GM15510 (cell line): ENCODE results near the gene EFL1.

Source experiments
- POLR2A ChIP-seq: IDR thresholded peaks from 3 replicates; pipeline ENCODE4 v1.6.1; 2011; ENCODE audit warnings: borderline replicate concordance; ENCODE audit not compliant: insufficient read length; ENCODE audit errors: extremely low read depth

The EFL1 gene

DNA sequence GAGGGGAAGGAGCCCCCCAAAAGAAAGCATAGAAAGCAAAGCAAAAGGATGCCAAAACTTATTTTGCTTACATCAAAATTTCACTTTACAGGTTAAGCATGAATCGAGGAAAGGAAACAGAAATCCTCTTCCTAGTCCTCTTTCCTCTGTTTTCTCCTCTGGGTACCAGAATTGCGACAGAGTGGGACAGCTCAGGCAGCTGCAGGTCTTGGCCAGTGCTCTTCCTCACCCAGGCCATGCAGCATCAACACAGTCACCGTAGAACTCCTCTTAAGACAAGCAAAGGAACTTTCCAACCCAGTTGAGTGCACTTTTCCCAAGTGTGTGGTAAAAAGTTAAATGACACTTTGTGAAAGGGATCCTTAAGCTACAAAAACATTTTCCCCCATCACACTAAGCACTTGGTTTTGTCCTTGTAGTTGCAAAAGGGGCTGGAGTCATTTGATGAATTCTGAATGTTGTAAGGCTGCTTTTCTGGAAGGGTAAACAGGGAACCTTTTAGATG is 170.8 kb downstream of the EFL1 start:
- no peak for TF ChIP-seq POLR2A

DNA sequence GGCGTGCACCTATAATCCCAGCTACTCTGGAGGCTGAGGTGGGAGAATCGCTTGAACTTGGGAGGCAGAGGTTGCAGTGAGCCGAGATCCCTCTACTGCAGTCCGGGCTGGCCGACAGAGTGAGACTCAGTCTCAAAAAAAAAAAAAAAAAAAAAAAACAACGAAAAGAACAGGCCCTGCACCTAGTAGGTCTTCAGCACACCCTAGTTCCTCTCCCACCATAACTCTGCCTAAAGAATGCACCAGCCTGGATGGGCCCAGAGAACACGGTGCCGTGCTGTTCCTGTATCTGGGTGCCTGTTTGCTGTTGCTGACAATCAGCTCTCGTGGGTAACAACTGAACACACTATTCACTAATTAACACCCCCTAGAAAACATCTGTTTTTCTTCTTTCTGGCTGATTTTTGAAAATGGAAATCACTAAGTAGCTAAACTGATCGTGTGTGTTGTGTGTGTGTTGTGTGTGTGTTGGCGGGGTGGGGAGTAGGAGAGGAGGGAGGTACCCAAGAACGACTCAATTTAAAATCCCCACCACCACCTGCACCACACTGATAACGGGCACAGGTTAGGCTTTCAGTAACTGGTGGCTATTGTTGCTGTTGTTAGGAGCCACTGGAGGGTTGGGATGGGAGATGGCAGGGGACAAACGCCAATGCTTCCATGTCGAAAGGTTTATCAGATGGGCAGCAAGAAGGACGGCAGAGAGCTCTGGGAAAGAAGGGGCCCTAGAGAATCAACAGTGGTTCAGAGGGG is 176.1 kb downstream of the EFL1 start:
- no peak for TF ChIP-seq POLR2A

DNA sequence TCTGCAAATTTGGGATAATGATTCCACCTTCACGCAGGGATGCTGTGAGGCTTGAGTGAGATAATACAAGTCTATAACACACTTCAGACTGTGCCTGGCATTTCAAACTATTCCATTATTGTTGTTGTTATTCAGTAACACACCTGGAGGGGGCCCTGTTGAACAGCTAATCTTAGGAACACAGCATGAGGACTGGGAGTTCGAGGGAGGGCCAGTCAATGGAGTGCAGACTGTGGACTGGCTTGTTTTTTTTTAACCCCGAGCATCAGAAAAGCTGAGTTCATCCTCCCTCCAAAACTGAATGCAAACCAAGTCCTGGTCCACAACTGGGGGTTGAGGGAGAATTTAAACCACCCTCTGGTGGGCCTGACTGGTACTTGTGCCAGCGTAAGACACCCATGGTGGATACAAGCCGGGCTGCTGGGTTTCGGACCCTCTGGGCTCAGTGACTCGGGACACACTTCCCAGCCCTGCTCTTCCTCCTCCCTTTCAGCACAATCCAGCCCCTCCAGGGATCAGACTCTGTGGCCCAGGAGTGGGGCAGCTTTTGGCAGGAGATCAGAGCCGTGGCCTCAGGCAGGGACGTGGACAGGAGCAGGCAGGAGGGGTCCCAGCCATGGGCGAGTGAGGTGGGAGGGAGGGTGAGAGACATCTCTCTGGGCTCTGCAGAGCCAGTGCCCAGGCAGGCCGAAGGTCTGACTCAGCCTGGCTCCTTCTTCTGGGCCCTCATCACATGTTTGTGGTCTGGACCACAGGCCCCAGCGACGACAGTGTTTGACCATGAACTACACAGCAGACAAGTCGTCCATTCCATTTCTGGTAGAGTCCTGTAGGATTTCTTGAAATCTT is 180.4 kb downstream of the EFL1 start:
- TF ChIP-seq POLR2A: no peak

DNA sequence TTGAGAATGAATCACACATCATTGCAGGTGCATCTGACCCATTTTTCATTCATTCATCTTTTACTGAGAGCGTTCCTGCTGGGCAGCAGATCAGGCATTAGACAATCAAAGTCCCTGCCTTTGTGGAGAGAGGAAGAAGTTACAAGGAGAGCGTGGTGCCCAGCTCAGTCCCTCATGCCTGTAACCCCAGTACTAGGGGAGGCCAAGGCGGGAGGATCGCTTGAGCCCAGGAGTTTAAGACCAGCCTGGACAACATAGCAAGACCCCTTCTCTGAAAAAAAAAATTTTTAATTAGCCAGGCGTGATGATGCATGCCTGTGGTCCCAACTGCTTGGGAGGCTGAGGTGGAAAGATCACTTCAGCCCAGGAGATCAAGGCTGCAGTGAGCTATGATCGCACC is 181.8 kb downstream of the EFL1 start:
- no peak for TF ChIP-seq POLR2A
